ENCODE data around the gene TOM1L2.

DNA sequence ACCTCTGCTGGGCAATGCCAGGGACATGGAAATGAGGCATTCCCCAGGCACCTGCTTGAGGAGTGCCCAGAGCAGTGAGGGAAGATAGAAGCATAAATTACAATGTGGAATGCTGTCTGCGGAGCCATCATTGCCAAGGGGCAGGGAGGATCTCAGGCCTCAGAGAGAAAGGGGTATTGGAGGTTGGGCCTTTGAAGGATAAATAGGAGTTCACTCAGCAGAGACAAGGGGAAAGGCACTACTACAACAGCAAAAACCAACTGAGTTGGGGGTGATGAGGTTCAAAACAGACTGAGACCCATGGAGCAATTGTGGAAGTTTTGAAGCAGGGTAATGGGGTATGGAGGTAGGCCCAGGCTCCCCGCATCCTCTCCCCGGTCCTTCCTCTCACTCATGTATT lies 168.2 kb downstream of the TOM1L2 start:
- TF ChIP-seq, protein P1, sequence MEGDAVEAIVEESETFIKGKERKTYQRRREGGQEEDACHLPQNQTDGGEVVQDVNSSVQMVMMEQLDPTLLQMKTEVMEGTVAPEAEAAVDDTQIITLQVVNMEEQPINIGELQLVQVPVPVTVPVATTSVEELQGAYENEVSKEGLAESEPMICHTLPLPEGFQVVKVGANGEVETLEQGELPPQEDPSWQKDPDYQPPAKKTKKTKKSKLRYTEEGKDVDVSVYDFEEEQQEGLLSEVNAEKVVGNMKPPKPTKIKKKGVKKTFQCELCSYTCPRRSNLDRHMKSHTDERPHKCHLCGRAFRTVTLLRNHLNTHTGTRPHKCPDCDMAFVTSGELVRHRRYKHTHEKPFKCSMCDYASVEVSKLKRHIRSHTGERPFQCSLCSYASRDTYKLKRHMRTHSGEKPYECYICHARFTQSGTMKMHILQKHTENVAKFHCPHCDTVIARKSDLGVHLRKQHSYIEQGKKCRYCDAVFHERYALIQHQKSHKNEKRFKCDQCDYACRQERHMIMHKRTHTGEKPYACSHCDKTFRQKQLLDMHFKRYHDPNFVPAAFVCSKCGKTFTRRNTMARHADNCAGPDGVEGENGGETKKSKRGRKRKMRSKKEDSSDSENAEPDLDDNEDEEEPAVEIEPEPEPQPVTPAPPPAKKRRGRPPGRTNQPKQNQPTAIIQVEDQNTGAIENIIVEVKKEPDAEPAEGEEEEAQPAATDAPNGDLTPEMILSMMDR (IDR thresholded peaks at IDR 0.05; ENCODE audit: low read length), result no peak
- TF ChIP-seq EZH2 (optimal IDR thresholded peaks at IDR 0.05; ENCODE audit: low read depth, low read length), result no peak

Measured in MM.1S (cell line).